ENCODE results near the gene EIF3D.

The EIF3D gene

GRCh38 chr22:36550701-36551495 is 21.9 kb upstream of the EIF3D start:
- Histone ChIP-seq H3K27ac (ENCODE audit: low read depth in 2 of 2, low read length in 2 of 2) (no peak overlapping the region), H3K9ac (ENCODE audit: low read depth in 1 of 2, low read length in 2 of 2) (no peak overlapping the region), H3K27me3 (ENCODE audit: control insufficient read depth in 2 of 2, insufficient read depth in 2 of 2, low read length in 2 of 2) (peaks cover 9 to 21% of the 10 kb centered on the region in 2 donors), H3K4me3 (ENCODE audit: low read length in 2 of 2) (no peak overlapping the region), H3K4me1 (ENCODE audit: control insufficient read depth in 2 of 2, insufficient read depth in 2 of 2, low read length in 2 of 2) (no peaks in the 10 kb centered on the region), H3K9me3 (ENCODE audit: control insufficient read depth in 2 of 2, low read length in 2 of 2) (no peaks in the 10 kb centered on the region), H3K36me3 (ENCODE audit: control insufficient read depth in 2 of 2, insufficient read depth in 2 of 2, low read length in 2 of 2) (no peaks in the 10 kb centered on the region)

DNA sequence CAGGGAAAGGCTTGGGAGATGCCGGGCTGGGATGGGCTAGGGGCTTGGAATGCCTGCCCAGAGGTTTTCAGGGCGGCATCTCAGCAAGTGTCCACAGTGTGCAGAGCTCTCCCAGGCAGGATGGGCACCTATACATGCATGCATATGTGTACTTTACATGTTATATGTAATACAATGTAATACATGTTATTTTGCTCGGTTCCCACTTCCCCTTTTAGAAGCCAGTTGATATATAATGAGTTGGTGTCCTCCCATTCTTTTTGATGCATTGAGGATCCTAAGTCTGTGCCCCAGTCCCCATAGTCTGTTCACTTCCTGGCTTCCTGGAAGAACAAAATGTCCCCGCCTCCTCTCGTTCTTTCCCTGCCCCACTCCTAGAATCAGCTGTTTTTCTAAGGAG is 20.1 kb upstream of the EIF3D start:
- H3K4me3 ChIP-seq (ENCODE audit: low read length in 2 of 2): no peak overlapping the region
- no peaks in the 10 kb centered on the region for H3K4me1 ChIP-seq (ENCODE audit: control insufficient read depth in 2 of 2, insufficient read depth in 2 of 2, low read length in 2 of 2)
- H3K9me3 ChIP-seq (ENCODE audit: control insufficient read depth in 2 of 2, low read length in 2 of 2): no peaks in the 10 kb centered on the region
- H3K27ac ChIP-seq (ENCODE audit: low read depth in 2 of 2, low read length in 2 of 2): no peak overlapping the region
- no peak overlapping the region for H3K9ac ChIP-seq (ENCODE audit: low read depth in 1 of 2, low read length in 2 of 2)
- no peaks in the 10 kb centered on the region for H3K36me3 ChIP-seq (ENCODE audit: control insufficient read depth in 2 of 2, insufficient read depth in 2 of 2, low read length in 2 of 2)
- H3K27me3 ChIP-seq (ENCODE audit: control insufficient read depth in 2 of 2, insufficient read depth in 2 of 2, low read length in 2 of 2): peaks cover 9 to 21% of the 10 kb centered on the region in 2 donors

GRCh38 chr22:36548606-36549005 is 19.6 kb upstream of the EIF3D start:
- H3K4me3 ChIP-seq (ENCODE audit: low read length in 2 of 2): no peak overlapping the region
- H3K9ac ChIP-seq (ENCODE audit: low read depth in 1 of 2, low read length in 2 of 2): no peak overlapping the region
- no peaks in the 10 kb centered on the region for H3K9me3 ChIP-seq (ENCODE audit: control insufficient read depth in 2 of 2, low read length in 2 of 2)
- no peak overlapping the region for H3K27ac ChIP-seq (ENCODE audit: low read depth in 2 of 2, low read length in 2 of 2)
- peaks cover 9 to 21% of the 10 kb centered on the region in 2 donors for H3K27me3 ChIP-seq (ENCODE audit: control insufficient read depth in 2 of 2, insufficient read depth in 2 of 2, low read length in 2 of 2)
- H3K4me1 ChIP-seq (ENCODE audit: control insufficient read depth in 2 of 2, insufficient read depth in 2 of 2, low read length in 2 of 2): no peaks in the 10 kb centered on the region
- H3K36me3 ChIP-seq (ENCODE audit: control insufficient read depth in 2 of 2, insufficient read depth in 2 of 2, low read length in 2 of 2): no peaks in the 10 kb centered on the region

DNA sequence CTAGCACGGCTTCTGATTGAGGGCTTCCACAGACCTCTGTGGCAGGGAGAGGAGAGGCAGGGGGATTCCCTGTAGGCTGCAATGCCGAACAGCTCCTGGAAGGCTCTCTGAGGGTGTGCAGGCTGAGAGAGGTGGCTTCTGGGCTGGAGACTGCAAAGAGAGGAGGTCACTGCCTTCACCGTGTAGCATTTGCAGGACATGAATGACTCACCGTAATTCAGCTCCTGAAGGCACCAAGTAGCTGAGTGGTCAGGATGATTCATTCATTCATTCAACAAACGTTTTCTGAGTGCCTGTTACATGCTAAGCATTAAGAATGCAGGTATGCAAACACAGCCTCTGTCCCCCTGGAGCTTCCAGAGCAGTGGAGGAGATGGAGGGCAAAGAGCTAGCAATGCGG is 18.0 kb upstream of the EIF3D start:
- no peak overlapping the region for H3K27ac ChIP-seq (ENCODE audit: low read depth in 2 of 2, low read length in 2 of 2)
- no peak overlapping the region for H3K4me3 ChIP-seq (ENCODE audit: low read length in 2 of 2)
- H3K36me3 ChIP-seq (ENCODE audit: control insufficient read depth in 2 of 2, insufficient read depth in 2 of 2, low read length in 2 of 2): no peaks in the 10 kb centered on the region
- no peaks in the 10 kb centered on the region for H3K4me1 ChIP-seq (ENCODE audit: control insufficient read depth in 2 of 2, insufficient read depth in 2 of 2, low read length in 2 of 2)
- peaks cover 9 to 21% of the 10 kb centered on the region in 2 donors for H3K27me3 ChIP-seq (ENCODE audit: control insufficient read depth in 2 of 2, insufficient read depth in 2 of 2, low read length in 2 of 2)
- H3K9ac ChIP-seq (ENCODE audit: low read depth in 1 of 2, low read length in 2 of 2): no peak overlapping the region
- no peaks in the 10 kb centered on the region for H3K9me3 ChIP-seq (ENCODE audit: control insufficient read depth in 2 of 2, low read length in 2 of 2)

- Histone ChIP-seq H3K27me3 (ENCODE audit: control insufficient read depth in 2 of 2, insufficient read depth in 2 of 2, low read length in 2 of 2) (peaks cover 7 to 18% of the 10 kb centered on the region in 2 donors), H3K9ac (ENCODE audit: low read depth in 1 of 2, low read length in 2 of 2) (no peak overlapping the region), H3K4me3 (ENCODE audit: low read length in 2 of 2) (no peak overlapping the region), H3K36me3 (ENCODE audit: control insufficient read depth in 2 of 2, insufficient read depth in 2 of 2, low read length in 2 of 2) (no peaks in the 10 kb centered on the region), H3K9me3 (ENCODE audit: control insufficient read depth in 2 of 2, low read length in 2 of 2) (no peaks in the 10 kb centered on the region), H3K4me1 (ENCODE audit: control insufficient read depth in 2 of 2, insufficient read depth in 2 of 2, low read length in 2 of 2) (no peaks in the 10 kb centered on the region), H3K27ac (ENCODE audit: low read depth in 2 of 2, low read length in 2 of 2) (no peak overlapping the region)
These were observed 17.3 kb upstream of the EIF3D start for GRCh38 chr22:36546092-36546804.

DNA sequence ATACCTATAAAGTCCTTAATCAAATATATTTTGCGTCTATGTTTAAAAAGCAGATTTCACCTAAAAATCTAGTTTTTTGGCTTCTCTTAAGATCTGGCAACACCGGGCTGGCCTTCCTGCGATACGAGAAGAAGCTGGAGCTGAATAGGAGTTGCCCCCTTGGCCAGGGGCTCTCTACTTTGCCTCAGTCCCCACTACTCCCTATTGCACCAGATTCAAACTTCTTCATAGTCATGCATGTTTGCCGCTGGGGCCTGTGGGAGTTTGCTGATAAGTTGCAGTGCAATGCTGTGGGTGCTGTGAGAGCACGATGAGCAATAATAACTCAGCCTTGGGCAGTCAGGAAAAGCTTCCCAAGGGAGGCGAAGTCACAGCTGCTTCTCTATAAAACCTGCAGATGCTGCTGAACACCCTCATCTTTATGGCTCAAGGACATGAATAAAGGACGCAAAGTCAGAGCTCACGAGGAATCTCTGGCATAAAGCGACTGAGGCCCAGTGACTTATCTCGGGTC is 15.2 kb upstream of the EIF3D start:
- Histone ChIP-seq H3K27ac (ENCODE audit: low read depth in 2 of 2, low read length in 2 of 2) (no peak overlapping the region), H3K9me3 (ENCODE audit: control insufficient read depth in 2 of 2, low read length in 2 of 2) (no peaks in the 10 kb centered on the region), H3K4me1 (ENCODE audit: control insufficient read depth in 2 of 2, insufficient read depth in 2 of 2, low read length in 2 of 2) (no peaks in the 10 kb centered on the region), H3K27me3 (ENCODE audit: control insufficient read depth in 2 of 2, insufficient read depth in 2 of 2, low read length in 2 of 2) (peaks cover 3 to 13% of the 10 kb centered on the region in 2 donors), H3K4me3 (ENCODE audit: low read length in 2 of 2) (no peak overlapping the region), H3K9ac (ENCODE audit: low read depth in 1 of 2, low read length in 2 of 2) (no peak overlapping the region), H3K36me3 (ENCODE audit: control insufficient read depth in 2 of 2, insufficient read depth in 2 of 2, low read length in 2 of 2) (no peaks in the 10 kb centered on the region)

GRCh38 chr22:36541831-36542411 is 13.0 kb upstream of the EIF3D start:
- H3K27me3 ChIP-seq (ENCODE audit: control insufficient read depth in 2 of 2, insufficient read depth in 2 of 2, low read length in 2 of 2): peaks cover 0 to 1% of the 10 kb centered on the region in 2 donors
- no peak overlapping the region for H3K4me3 ChIP-seq (ENCODE audit: low read length in 2 of 2)
- H3K9ac ChIP-seq (ENCODE audit: low read depth in 1 of 2, low read length in 2 of 2): no peak overlapping the region
- no peaks in the 10 kb centered on the region for H3K36me3 ChIP-seq (ENCODE audit: control insufficient read depth in 2 of 2, insufficient read depth in 2 of 2, low read length in 2 of 2)
- no peak overlapping the region for H3K27ac ChIP-seq (ENCODE audit: low read depth in 2 of 2, low read length in 2 of 2)
- H3K4me1 ChIP-seq (ENCODE audit: control insufficient read depth in 2 of 2, insufficient read depth in 2 of 2, low read length in 2 of 2): no peaks in the 10 kb centered on the region
- no peaks in the 10 kb centered on the region for H3K9me3 ChIP-seq (ENCODE audit: control insufficient read depth in 2 of 2, low read length in 2 of 2)

DNA sequence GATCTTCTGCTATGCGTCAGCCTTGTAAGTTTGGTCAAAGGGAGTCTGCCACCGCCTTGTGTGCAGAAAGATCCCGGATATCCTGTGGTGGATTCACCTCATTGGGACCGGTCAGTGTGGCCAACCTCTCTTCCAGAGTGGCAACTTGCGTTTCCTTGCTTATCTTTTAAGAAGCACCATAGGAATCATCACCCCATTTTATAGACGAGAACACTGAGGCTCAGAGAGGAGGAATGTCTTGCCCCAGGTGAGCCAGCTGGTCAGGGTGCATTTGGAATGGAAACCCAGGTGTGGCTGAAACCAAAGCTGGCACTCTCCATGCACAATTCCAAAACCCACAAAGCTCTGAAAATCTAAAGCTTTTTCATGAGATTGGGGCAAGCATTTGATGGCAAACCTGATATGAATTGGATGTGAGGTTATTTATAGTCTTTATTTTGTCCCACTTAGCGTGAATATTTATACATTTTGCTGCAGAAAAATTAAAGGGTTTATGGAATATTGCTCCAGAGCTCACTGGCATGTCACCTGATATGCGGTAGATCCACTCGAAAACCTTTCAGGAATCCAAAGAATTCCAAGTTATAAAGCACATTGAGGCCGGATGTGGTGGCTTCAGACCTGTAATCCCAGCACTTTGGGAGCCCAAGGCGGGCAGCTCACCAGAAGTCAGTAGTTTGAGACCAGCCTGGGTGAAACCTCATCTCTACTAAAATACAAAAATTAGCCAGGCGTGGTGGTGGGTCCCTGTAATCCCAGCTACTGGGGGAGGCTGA is 12.1 kb upstream of the EIF3D start:
- Histone ChIP-seq H3K9me3 (ENCODE audit: control insufficient read depth in 2 of 2, low read length in 2 of 2) (no peaks in the 10 kb centered on the region), H3K27me3 (ENCODE audit: control insufficient read depth in 2 of 2, insufficient read depth in 2 of 2, low read length in 2 of 2) (no peaks in the 10 kb centered on the region), H3K27ac (ENCODE audit: low read depth in 2 of 2, low read length in 2 of 2) (no peak overlapping the region)

GRCh38 chr22:36538529-36538928 is 9.6 kb upstream of the EIF3D start:
- Histone ChIP-seq H3K36me3 (ENCODE audit: control insufficient read depth in 2 of 2, insufficient read depth in 2 of 2, low read length in 2 of 2) (no peaks in the 10 kb centered on the region), H3K9me3 (ENCODE audit: control insufficient read depth in 2 of 2, low read length in 2 of 2) (no peaks in the 10 kb centered on the region), H3K4me1 (ENCODE audit: control insufficient read depth in 2 of 2, insufficient read depth in 2 of 2, low read length in 2 of 2) (no peaks in the 10 kb centered on the region), H3K9ac (ENCODE audit: low read depth in 1 of 2, low read length in 2 of 2) (no peak overlapping the region), H3K27ac (ENCODE audit: low read depth in 2 of 2, low read length in 2 of 2) (no peak overlapping the region), H3K4me3 (ENCODE audit: low read length in 2 of 2) (no peak overlapping the region), H3K27me3 (ENCODE audit: control insufficient read depth in 2 of 2, insufficient read depth in 2 of 2, low read length in 2 of 2) (no peaks in the 10 kb centered on the region)

More for the DNA sequence above, 12.1 kb upstream of the EIF3D start:
- H3K4me1 ChIP-seq (ENCODE audit: control insufficient read depth in 2 of 2, insufficient read depth in 2 of 2, low read length in 2 of 2): no peaks in the 10 kb centered on the region
- H3K36me3 ChIP-seq (ENCODE audit: control insufficient read depth in 2 of 2, insufficient read depth in 2 of 2, low read length in 2 of 2): no peaks in the 10 kb centered on the region
- H3K9ac ChIP-seq (ENCODE audit: low read depth in 1 of 2, low read length in 2 of 2): no peak overlapping the region
- H3K4me3 ChIP-seq (ENCODE audit: low read length in 2 of 2): no peak overlapping the region

Data from mucosa of rectum (tissue), 2 donors.